HEK293T (cell line): ENCODE results near the gene SYCP3.

Experiments used
- ARNT ChIP-seq: fragments of 450-650 bp; IDR thresholded peaks from 2 replicates; pipeline ENCODE4 v1.6.1; 2017; ENCODE audit warnings: mild to moderate bottlenecking
- BHLHE40 ChIP-seq: fragments of 450-650 bp; IDR thresholded peaks from 2 replicates; pipeline ENCODE4 v1.6.1; 2016; ENCODE audit warnings: mild to moderate bottlenecking, moderate library complexity, borderline replicate concordance
- CTBP1 ChIP-seq: fragments of 450-650 bp; IDR thresholded peaks from 2 replicates; pipeline ENCODE4 v1.6.1; 2016; ENCODE audit warnings: borderline replicate concordance
- ELF4 ChIP-seq: fragments of 450-650 bp; IDR thresholded peaks from 2 replicates; pipeline ENCODE4 v1.6.1; 2017; ENCODE audit warnings: antibody characterized with exemption
- FOXA1 ChIP-seq: fragments of 450-650 bp; IDR thresholded peaks from 2 replicates; pipeline ENCODE4 v1.6.1; 2016; ENCODE audit warnings: mild to moderate bottlenecking
- FOXK2 ChIP-seq: fragments of 450-650 bp; IDR thresholded peaks from 2 replicates; pipeline ENCODE4 v1.6.1; 2016; ENCODE audit warnings: mild to moderate bottlenecking
- FOXM1 ChIP-seq: fragments of 450-650 bp; IDR thresholded peaks from 2 replicates; pipeline ENCODE4 v1.6.1; 2017; ENCODE audit warnings: mild to moderate bottlenecking, borderline replicate concordance
- L3MBTL2 ChIP-seq: fragments of 450-650 bp; conservative IDR thresholded peaks from 2 replicates; pipeline ENCODE4 v1.6.1; 2016; ENCODE audit warnings: mild to moderate bottlenecking
- LEF1 ChIP-seq: fragments of 450-650 bp; IDR thresholded peaks from 2 replicates; pipeline ENCODE4 v1.6.1; 2017; ENCODE audit warnings: mild to moderate bottlenecking, borderline replicate concordance
- NFRKB ChIP-seq: fragments of 450-650 bp; IDR thresholded peaks from 2 replicates; pipeline ENCODE4 v1.6.1; 2016; ENCODE audit warnings: mild to moderate bottlenecking, moderate library complexity
- SP1 ChIP-seq: fragments of 450-650 bp; IDR thresholded peaks from 2 replicates; pipeline ENCODE4 v1.6.1; 2017
- SUZ12 ChIP-seq: fragments of 450-650 bp; IDR thresholded peaks from 2 replicates; pipeline ENCODE4 v1.6.1; 2016; ENCODE audit warnings: mild to moderate bottlenecking
- TARDBP ChIP-seq: fragments of 450-650 bp; IDR thresholded peaks from 2 replicates; pipeline ENCODE4 v1.6.1; 2016
- ZNF384 ChIP-seq: fragments of 450-650 bp; IDR thresholded peaks from 2 replicates; pipeline ENCODE4 v1.6.1; 2016

- TF ChIP-seq FOXM1: no peak
- no peak for TF ChIP-seq SP1
- TF ChIP-seq ELF4: no peak
- no peak for TF ChIP-seq BHLHE40
- TF ChIP-seq LEF1: no peak
- no peak for TF ChIP-seq L3MBTL2
- no peak for TF ChIP-seq SUZ12
- TF ChIP-seq FOXK2: no peak
- TF ChIP-seq TARDBP: no peak
- no peak for TF ChIP-seq ARNT
- no peak for TF ChIP-seq ZNF384
- no peak for TF ChIP-seq NFRKB
- no peak for TF ChIP-seq CTBP1
- no peak for TF ChIP-seq FOXA1
Measured at GRCh38 chr12:101700299-101700820, 38.9 kb downstream of the SYCP3 start.
